ENCODE measurements around the gene GATAD2B. TPM values are rescaled to one million over a fixed set of nuclear protein-coding genes. Genes with fewer than 3 reads are reported as not detected.
"Not testable (repeated sequence)": the region's sequence is repeated elsewhere in the genome, so short reads cannot be mapped to it uniquely, and the experiment has no call there.

The GATAD2B gene
- total RNA-seq, 2 experiments from 2014 or later: 86.3 to 96.7 TPM

DNA sequence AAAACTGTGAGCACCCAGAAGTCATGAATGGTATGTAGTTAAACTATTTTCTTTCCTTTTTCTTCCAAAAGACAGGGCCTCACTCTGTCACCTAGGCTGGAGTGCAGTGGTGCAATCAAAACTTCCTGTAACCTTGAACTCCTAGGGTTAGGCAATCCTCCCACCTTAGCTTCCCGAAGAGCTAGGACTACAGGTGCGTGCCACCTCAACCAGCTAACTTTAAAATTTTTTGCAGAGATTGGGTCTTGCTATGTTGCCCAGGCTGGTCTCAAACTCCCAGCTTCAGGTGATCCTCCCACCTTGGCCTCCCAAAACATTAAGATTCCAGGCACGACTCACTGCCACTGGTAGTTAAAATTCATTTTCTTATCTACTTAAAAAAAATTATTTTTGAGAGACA lies 62.5 kb downstream of the GATAD2B start:
- H3K4me3 Mint-ChIP-seq: no peak overlapping the region
- no peaks in the 10 kb centered on the region for H3K9me3 Mint-ChIP-seq
- no peak overlapping the region for H3K27ac Mint-ChIP-seq
- H3K36me3 Mint-ChIP-seq: peaks cover 17% of the 10 kb centered on the region
- H3K4me1 Mint-ChIP-seq: peaks cover 7% of the 10 kb centered on the region
- DNase-seq (no peak), ATAC-seq (ENCODE audit: low read depth) (no peak)
- POLR2A ChIA-PET: no interaction called here
- H3K27me3 Mint-ChIP-seq: no peaks in the 10 kb centered on the region

DNA sequence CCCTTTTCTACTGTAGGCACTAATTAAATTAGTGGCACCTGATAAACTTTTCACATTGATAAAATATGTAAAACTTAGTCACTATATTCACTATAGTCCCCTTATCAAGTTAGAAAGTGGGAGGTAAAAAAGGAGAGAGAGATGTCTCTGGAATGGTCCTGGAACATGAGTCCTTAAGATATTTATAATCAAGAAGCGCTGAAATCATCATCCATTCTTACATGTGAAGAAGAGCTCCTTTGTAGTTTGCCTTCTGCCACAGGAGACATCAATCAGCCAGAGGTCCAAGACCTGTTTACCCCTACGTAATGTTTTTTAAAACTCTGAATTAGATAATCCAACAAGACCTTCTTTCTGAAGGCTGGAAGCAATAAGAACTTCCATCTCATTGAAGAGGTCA lies 65.3 kb downstream of the GATAD2B start:
- H3K27me3 Mint-ChIP-seq: no peaks in the 10 kb centered on the region
- DNase-seq (no peak), ATAC-seq (ENCODE audit: low read depth) (no peak)
- H3K9me3 Mint-ChIP-seq: no peaks in the 10 kb centered on the region
- no peak overlapping the region for H3K4me3 Mint-ChIP-seq
- POLR2A ChIA-PET: no interaction called here
- H3K27ac Mint-ChIP-seq: no peak overlapping the region
- peaks cover 26% of the 10 kb centered on the region for H3K36me3 Mint-ChIP-seq
- peaks cover 10% of the 10 kb centered on the region for H3K4me1 Mint-ChIP-seq

DNA sequence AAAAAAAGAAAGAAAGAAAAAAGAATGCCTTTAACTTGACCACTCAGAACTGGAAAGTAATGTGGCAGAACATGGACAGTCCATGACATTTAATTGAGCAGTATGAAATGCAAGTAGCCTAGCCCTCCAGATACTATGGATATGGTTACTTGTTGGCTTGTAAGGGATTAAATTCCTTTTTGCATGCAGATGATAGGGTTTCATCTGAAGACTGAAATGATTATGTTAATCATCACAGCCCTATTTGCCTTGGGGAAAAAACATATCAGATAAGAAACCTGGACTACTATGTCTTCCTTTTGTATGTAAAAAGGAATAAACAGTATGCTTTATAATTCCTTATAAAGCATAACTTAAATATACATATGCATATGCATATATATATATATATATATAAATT lies 66.0 kb downstream of the GATAD2B start:
- ATAC-seq (ENCODE audit: low read depth) (no peak), DNase-seq (no peak)
- Mint-ChIP-seq H3K27ac (no peak overlapping the region), H3K36me3 (peaks cover 31% of the 10 kb centered on the region), H3K4me1 (peaks cover 10% of the 10 kb centered on the region), H3K4me3 (no peak overlapping the region), H3K27me3 (no peaks in the 10 kb centered on the region), H3K9me3 (no peaks in the 10 kb centered on the region)
- POLR2A ChIA-PET: no interaction called here

DNA sequence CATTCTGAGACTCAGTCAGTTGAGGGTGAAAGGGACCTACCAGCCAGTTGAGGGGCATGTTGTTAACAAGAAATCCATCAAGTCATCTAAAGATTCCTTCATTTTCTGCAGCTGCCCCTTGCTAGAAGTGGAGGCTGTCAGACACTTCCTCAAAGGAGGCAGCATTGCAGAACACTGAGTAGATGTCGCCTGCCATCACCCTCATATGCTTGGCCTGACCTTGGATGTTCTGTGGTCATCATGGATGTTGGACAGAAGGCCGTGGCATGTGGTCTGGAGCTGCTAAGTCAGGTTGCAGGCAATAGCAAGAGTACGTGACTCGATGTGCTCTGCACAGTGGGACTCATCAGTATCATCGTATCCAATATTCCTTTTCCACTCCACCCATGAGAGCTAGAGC lies 70.6 kb downstream of the GATAD2B start:
- POLR2A ChIA-PET: interaction anchor here (0.6 kb wide), 1 partner anchor 9 kb away, joined by 6 read pairs; no protein-coding TSS in a partner anchor
- H3K4me3 Mint-ChIP-seq: no peak overlapping the region
- no peaks in the 10 kb centered on the region for H3K9me3 Mint-ChIP-seq

DNA sequence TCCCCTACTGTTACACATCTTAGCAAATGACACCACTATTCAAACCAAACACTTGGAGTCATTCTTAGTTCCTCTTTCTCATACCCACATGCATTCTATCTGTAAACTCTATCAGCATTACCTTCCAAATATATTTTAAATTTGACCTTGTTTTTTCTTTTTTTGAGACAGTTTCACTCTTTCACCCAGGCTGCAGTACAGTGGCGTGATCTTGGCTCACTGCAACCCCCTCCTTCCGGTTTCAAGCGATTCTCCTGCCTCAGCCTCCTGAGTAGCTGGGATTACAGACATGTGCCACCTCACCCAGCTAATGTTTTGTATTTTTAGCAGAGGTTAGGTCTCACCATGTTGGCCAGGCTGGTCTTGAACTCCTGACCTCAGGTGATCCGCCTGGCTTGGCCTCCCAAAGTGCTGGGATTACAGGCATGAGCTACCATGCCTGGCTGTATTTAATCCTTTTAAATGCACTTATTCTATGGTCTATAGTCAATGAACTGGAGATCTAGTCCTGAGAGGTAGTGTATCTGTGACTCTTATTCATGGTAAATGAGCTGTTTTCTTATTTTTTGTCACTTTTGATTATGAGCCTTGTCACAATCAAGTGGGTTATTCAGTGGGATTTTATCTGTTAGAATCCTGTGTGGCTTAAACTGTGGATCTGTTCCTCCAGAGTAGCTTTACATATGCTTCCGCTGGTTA lies 73.1 kb downstream of the GATAD2B start:
- H3K4me3 Mint-ChIP-seq: peak overlapping the region; percentile 71
- H3K4me1 Mint-ChIP-seq: peaks cover 17% of the 10 kb centered on the region
- peak; percentile 73 for ATAC-seq (ENCODE audit: low read depth)
- no peak for DNase-seq
- H3K36me3 Mint-ChIP-seq: peaks cover 31% of the 10 kb centered on the region
- no peaks in the 10 kb centered on the region for H3K9me3 Mint-ChIP-seq
- POLR2A ChIA-PET: interaction anchor here (0.8 to 1.0 kb wide), 3 partner anchors 16 to 95 kb away, joined by 3 to 6 read pairs (median 5); no protein-coding TSS in a partner anchor
- H3K27ac Mint-ChIP-seq: peak overlapping the region; percentile 85
- H3K27me3 Mint-ChIP-seq: no peaks in the 10 kb centered on the region

More for the DNA sequence above, 70.6 kb downstream of the GATAD2B start:
- DNase-seq: no peak
- Mint-ChIP-seq H3K36me3 (peaks cover 29% of the 10 kb centered on the region), H3K27me3 (no peaks in the 10 kb centered on the region), H3K27ac (no peak overlapping the region), H3K4me1 (peaks cover 17% of the 10 kb centered on the region)
- ATAC-seq (ENCODE audit: low read depth): no peak

DNA sequence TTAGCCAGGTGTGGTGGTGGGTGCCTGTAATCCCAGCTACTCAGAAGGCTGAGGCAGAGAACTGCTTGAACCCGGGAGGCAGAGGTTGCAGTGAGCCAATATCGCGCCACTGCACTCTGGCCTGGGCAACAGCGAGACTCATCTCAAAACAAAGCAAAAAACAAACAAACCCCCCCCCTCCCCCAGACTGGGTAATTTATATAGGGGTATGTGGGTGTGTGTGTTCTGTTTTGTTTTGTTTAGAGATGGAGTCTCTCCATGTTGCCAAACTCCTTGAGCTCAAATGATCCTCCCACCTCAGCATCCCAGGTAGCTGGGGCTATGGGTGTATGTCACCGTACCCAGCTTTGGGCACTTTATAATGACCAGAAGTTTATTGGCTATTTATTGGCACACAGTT lies 74.0 kb downstream of the GATAD2B start:
- ATAC-seq (ENCODE audit: low read depth): no peak
- Mint-ChIP-seq H3K27me3 (no peaks in the 10 kb centered on the region), H3K36me3 (peaks cover 33% of the 10 kb centered on the region), H3K27ac (no peak overlapping the region), H3K9me3 (no peaks in the 10 kb centered on the region), H3K4me3 (no peak overlapping the region), H3K4me1 (peaks cover 20% of the 10 kb centered on the region)
- POLR2A ChIA-PET: interaction anchor here (0.8 kb wide), 1 partner anchor 17 kb away, joined by 6 read pairs; no protein-coding TSS in a partner anchor
- DNase-seq: no peak

DNA sequence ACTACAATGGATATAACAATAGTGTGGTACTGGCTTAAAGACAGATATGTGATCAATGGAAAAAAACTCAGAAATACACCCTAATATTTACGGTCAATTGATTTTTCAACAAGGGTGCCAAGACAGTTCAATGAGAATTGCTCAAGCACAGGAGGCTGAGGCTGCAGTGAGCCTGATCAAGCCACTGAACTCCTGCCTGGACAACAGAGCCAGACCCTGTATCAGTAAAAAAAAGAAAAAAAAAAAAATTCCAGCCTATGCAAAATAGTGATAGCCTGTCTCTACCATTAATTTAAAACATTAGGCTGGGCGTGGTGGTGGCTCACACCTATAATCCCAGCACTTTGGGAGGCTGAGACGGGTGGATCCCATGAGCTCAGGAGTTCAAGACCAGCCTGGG lies 77.6 kb downstream of the GATAD2B start:
- H3K4me1 Mint-ChIP-seq: peaks cover 21% of the 10 kb centered on the region
- POLR2A ChIA-PET: no interaction called here
- no peak overlapping the region for H3K27ac Mint-ChIP-seq
- H3K4me3 Mint-ChIP-seq: no peak overlapping the region
- peaks cover 16% of the 10 kb centered on the region for H3K36me3 Mint-ChIP-seq
- no peaks in the 10 kb centered on the region for H3K9me3 Mint-ChIP-seq
- no peak for DNase-seq
- ATAC-seq (ENCODE audit: low read depth): no peak
- H3K27me3 Mint-ChIP-seq: no peaks in the 10 kb centered on the region

DNA sequence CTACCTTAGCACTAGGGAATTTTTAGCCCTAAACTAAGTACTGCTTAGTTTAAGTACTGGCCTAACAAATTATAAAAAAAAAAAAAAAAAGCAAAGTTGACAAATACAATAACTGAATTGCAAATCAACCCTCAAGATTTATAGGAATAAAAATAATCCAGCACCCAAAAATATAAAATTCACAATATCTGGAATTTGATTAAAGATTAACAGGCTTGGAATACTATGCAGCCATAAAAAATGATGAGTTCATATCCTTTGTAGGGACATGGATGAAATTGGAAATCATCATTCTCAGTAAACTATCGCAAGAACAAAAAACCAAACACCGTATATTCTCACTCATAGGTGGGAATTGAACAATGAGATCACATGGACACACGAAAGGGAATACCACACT lies 78.4 kb downstream of the GATAD2B start:
- H3K9me3 Mint-ChIP-seq; H3K27ac Mint-ChIP-seq; H3K27me3 Mint-ChIP-seq; ATAC-seq (ENCODE audit: low read depth); DNase-seq; POLR2A ChIA-PET; H3K4me3 Mint-ChIP-seq: not testable (repeated sequence)
- H3K4me1 Mint-ChIP-seq: peaks cover 15% of the 10 kb centered on the region
- H3K36me3 Mint-ChIP-seq: peaks cover 14% of the 10 kb centered on the region

DNA sequence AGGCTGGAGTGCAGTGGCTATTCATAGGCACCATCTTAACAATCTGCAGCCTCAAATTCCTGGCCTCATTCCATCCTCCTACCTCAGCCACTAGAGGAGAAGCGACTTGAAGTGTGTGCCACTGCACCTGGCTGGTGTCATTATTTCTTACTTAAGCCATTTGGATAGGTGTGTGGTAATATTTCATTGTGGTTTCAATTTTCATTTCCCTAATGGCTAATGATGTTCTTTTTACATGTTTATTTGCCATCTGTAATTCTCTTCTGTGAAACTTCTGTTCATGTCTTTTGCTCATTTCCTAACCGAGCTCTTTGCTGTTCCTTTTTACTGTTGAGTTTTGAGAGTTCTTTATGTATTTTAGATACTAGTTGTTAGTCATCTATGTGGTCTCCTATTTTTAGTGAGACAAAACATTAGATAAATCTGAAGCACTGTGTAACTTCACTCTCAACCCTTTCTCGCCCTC lies 80.7 kb downstream of the GATAD2B start:
- ATAC-seq (ENCODE audit: low read depth): no peak
- H3K27me3 Mint-ChIP-seq: no peaks in the 10 kb centered on the region
- no peak for DNase-seq
- peaks cover 16% of the 10 kb centered on the region for H3K4me1 Mint-ChIP-seq
- peaks cover 16% of the 10 kb centered on the region for H3K36me3 Mint-ChIP-seq
- no peak overlapping the region for H3K27ac Mint-ChIP-seq
- POLR2A ChIA-PET: no interaction called here
- H3K4me3 Mint-ChIP-seq: no peak overlapping the region
- H3K9me3 Mint-ChIP-seq: no peaks in the 10 kb centered on the region

DNA sequence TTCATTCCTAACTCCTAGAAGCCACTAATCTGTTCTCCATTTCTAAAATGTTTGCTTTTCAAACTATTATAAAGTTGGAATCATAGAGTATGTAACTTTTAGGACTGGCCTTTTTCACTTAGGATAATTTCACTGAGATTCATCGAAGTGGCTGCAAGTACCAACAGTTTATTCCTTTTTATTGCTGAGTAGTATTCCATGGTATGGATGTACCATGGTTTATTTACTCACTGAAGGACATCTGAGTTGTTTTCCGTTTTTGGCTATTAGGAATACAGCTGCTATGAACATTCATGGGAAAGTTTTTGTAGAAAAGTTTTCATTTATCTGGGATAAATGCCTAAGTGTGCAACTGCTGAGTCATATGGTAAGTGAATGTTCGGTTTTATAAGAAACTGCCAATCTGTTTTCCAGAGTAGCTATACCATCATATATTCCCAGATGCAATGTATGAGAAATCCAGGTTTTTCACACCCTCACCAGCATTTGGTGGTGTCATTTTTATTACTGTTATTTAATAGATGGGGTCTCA lies 81.2 kb downstream of the GATAD2B start:
- Mint-ChIP-seq H3K4me3 (no peak overlapping the region), H3K36me3 (peaks cover 15% of the 10 kb centered on the region), H3K4me1 (peaks cover 17% of the 10 kb centered on the region), H3K27me3 (no peaks in the 10 kb centered on the region), H3K27ac (no peak overlapping the region), H3K9me3 (no peaks in the 10 kb centered on the region)
- no peak for DNase-seq
- POLR2A ChIA-PET: interaction anchor here (0.5 kb wide), 1 partner anchor 292 kb away, joined by 3 read pairs; no protein-coding TSS in a partner anchor
- no peak for ATAC-seq (ENCODE audit: low read depth)

DNA sequence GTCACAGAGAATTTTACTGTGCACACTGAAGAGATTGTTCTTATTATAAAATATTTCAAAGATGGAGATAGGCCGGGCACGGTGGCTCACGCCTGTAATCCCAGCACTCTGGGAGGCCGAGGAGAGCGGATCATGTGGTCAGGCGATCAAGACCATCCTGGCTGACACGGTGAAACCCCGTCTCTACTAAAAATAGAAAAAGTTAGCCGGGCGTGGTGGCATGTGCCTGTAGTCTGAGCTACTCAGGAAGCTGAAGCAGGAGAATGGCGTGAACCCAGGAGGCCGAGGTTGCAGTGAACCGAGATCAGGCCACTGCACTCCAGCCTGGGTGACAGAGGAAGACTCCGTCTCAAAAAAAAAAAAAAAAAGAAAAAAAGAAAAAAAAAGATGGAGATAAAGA lies 82.0 kb downstream of the GATAD2B start:
- not testable (repeated sequence) for ATAC-seq (ENCODE audit: low read depth); H3K4me3 Mint-ChIP-seq; H3K9me3 Mint-ChIP-seq; DNase-seq; H3K36me3 Mint-ChIP-seq; H3K27me3 Mint-ChIP-seq; H3K27ac Mint-ChIP-seq
- peaks cover 15% of the 10 kb centered on the region for H3K4me1 Mint-ChIP-seq
- POLR2A ChIA-PET: interaction anchor here (0.5 kb wide), 1 partner anchor 293 kb away, joined by 3 read pairs; no protein-coding TSS in a partner anchor

DNA sequence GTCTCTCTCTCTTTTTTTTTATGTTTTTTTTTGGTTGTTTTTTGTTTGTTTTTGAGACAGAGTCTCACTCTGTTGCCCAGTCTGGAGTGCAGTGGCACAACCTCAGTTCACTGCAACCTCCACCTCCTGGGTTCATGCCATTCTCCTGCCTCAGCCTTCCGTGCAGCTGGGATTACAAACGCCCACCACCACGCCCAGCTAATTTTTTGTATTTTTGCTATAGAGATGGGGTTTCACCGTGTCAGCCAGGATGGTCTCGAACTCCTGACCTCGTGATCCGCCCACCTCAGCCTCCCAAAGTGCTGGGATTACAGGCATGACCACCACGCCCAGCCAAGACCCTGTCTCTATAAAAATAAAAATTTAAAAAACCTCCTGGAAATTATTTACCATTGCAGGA lies 88.8 kb downstream of the GATAD2B start:
- H3K27ac Mint-ChIP-seq, POLR2A ChIA-PET, H3K36me3 Mint-ChIP-seq: not testable (repeated sequence)

DNA sequence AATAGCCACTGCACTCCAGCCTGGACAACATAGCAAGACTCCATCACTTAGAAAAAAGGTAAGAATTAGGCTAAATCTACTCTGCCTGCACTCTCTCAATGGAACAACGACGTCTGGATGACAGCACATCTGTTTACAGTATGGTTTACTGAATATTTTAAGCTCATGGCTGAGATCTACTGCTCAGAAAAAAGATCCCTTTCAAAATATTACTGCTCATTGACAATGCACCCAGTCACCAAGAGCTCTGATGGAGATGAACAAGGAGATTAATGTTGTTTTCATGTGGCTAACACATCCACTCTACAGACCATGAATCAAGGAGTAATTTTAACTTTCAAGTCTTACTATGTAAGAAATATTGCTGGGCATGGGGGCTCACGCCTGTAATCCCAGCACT lies 89.6 kb downstream of the GATAD2B start:
- POLR2A ChIA-PET: no interaction called here
- Mint-ChIP-seq H3K4me3 (no peak overlapping the region), H3K4me1 (peaks cover 6% of the 10 kb centered on the region), H3K27ac (no peak overlapping the region), H3K36me3 (peaks cover 2% of the 10 kb centered on the region), H3K27me3 (no peaks in the 10 kb centered on the region), H3K9me3 (no peaks in the 10 kb centered on the region)
- ATAC-seq (ENCODE audit: low read depth) (no peak), DNase-seq (no peak)

More for the DNA sequence above, 88.8 kb downstream of the GATAD2B start:
- H3K9me3 Mint-ChIP-seq; DNase-seq; H3K4me3 Mint-ChIP-seq; H3K27me3 Mint-ChIP-seq; ATAC-seq (ENCODE audit: low read depth); H3K4me1 Mint-ChIP-seq: not testable (repeated sequence)

DNA sequence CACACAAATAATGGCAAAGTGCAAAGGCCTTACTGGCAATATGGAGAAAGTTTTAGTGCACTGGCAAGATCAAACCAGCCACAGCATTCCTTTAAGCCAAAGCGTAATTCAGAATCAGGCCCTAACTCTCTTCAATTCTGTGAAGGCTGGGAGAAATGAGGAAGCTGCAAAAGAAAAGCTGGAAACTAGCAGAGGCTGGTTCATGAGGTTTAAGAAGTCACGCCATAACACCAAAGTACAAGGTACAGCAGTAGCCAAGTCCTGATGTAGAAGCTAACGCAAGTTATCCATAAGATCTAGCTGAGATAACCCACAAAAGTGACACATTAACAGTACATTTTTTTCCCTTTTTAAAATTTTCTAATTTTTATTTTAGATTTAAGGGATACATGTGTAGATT lies 90.5 kb downstream of the GATAD2B start:
- ATAC-seq (ENCODE audit: low read depth): no peak
- no peaks in the 10 kb centered on the region for H3K9me3 Mint-ChIP-seq
- H3K36me3 Mint-ChIP-seq: peaks cover 9% of the 10 kb centered on the region
- peaks cover 6% of the 10 kb centered on the region for H3K4me1 Mint-ChIP-seq
- H3K27ac Mint-ChIP-seq: no peak overlapping the region
- no peaks in the 10 kb centered on the region for H3K27me3 Mint-ChIP-seq
- POLR2A ChIA-PET: interaction anchor here (1.4 kb wide), 1 partner anchor 17 kb away, joined by 3 read pairs; no protein-coding TSS in a partner anchor
- no peak for DNase-seq
- H3K4me3 Mint-ChIP-seq: no peak overlapping the region
